Uterus (tissue), 4 donors: Measurements from ENCODE around the gene ADGRE3. TPM values are rescaled to one million over a fixed set of nuclear protein-coding genes. Genes with fewer than 3 reads are reported as not detected.
A peak's percentile ranks its signal among the peaks of the same experiment; 100 is the strongest.

ENCODE experiments used
- DNase-seq, 2 donors: peaks; one replicate each; pipeline ENCODE4 v3.0.0-alpha.2; 2019 to 2020
- H3K27ac ChIP-seq, 2 donors: fragments of 200-600 bp; sonication (generic); 1 replicate in 1 of 2; 2 replicates in 1 of 2; pipeline ENCODE4 v1.5.1; 2016 to 2018
- H3K27me3 ChIP-seq, 2 donors: fragments of 200-600 bp; sonication (generic); one replicate each; pipeline ENCODE4 v1.5.1; 2018 to 2019; ENCODE audit warnings: control low read depth in 1 of 2
- H3K36me3 ChIP-seq, 2 donors: fragments of 200-600 bp; sonication (generic); one replicate each; pipeline ENCODE4 v1.5.1; 2019; ENCODE audit warnings: control low read depth in 1 of 2
- H3K4me1 ChIP-seq, 2 donors: fragments of 200-600 bp; sonication (generic); one replicate each; pipeline ENCODE4 v1.5.1; 2018 to 2019; ENCODE audit warnings: control low read depth in 1 of 2
- H3K4me3 ChIP-seq, 2 donors: fragments of 200-600 bp; sonication (generic); 1 replicate in 1 of 2; 2 replicates in 1 of 2; pipeline ENCODE4 v1.5.1; 2018 to 2019; ENCODE audit warnings: mild to moderate bottlenecking in 1 of 2
- H3K9me3 ChIP-seq, 2 donors: fragments of 200-600 bp; sonication (generic); one replicate each; pipeline ENCODE4 v1.5.1; 2019; ENCODE audit warnings: control low read depth in 1 of 2
- CTCF ChIP-seq, 4 experiments: fragments of 200-600 bp in 2 of 4; fragments of 450-650 bp in 2 of 4; sonication (generic) in 2 of 4; IDR thresholded peaks; one replicate each; pipeline ENCODE4 v1.5.1; 2016 to 2019; ENCODE audit warnings: antibody characterized with exemption in 4 of 4, mild to moderate bottlenecking in 2 of 4, moderate library complexity in 1 of 4
- POLR2A ChIP-seq, 2 donors: fragments of 450-650 bp; IDR thresholded peaks; one replicate each; pipeline ENCODE4 v1.6.1; 2016; ENCODE audit warnings: antibody characterized with exemption in 2 of 2, mild to moderate bottlenecking in 1 of 2, moderate library complexity in 1 of 2
- intact Hi-C: fragments of 100-400 bp; cut with DNase I; formaldehyde crosslinking; loops from one replicate; pipeline ENCODE4 v1.15.1; 2023; ENCODE audit warnings: low total_unique reads
- small RNA-seq: library from RNA; depleted of rRNA; stranded (forward); fragments of <200 nt; gene quantifications from one replicate; pipeline ENCODE3, GENCODE V24; 2016
- total RNA-seq, 4 donors: library from RNA; depleted of rRNA in 3 of 4; stranded (reverse); fragments of >200 nt in 3 of 4; gene quantifications; one replicate each; pipeline versions ENCODE4 v1.1.0 to v1.2.4, GENCODE V29; 2014 to 2023
- donor health status: DM: yes; HTN: yes; CAD: no.

Gene ADGRE3
- total RNA-seq, 4 donors from 2014 or later: 0.14 TPM; not detected in 3

- H3K4me1 ChIP-seq: peaks cover 6 to 11% of the 10 kb centered on the region in 2 donors
- intact Hi-C loops: no loop called here
Observed at GRCh38 chr19:14571695-14572490, 102.8 kb downstream of the ADGRE3 start, which contains the start of gene NDUFB7. TSS of gene NDUFB7 (minus strand) at chr19:14572066. CDS start at chr19:14572000, 66 bp downstream.

GRCh38 chr19:14570864-14571527, 103.6 kb downstream of the ADGRE3 start:
- Histone ChIP-seq H3K4me1 (peaks cover 6 to 11% of the 10 kb centered on the region in 2 donors), H3K9me3 (no peaks in the 10 kb centered on the region), H3K36me3 (no peaks in the 10 kb centered on the region), H3K27me3 (no peaks in the 10 kb centered on the region), H3K4me3 (peak overlapping the region; percentile 72 to 92), H3K27ac (peak overlapping the region; percentile 63 to 73)
- intact Hi-C loops: no loop called here
- DNase-seq: peak in 1 of 2 donors; percentile 19
- TF ChIP-seq CTCF (IDR thresholded peaks at IDR 0.05) (no peak), POLR2A (IDR thresholded peaks at IDR 0.05) (no peak)

More at GRCh38 chr19:14571695-14572490, 102.8 kb downstream of the ADGRE3 start, which contains the start of gene NDUFB7:
- H3K27ac ChIP-seq: peak within 1 kb of the TSS; percentile 63 to 73
- peak within 1 kb of the TSS; percentile 72 to 92 for H3K4me3 ChIP-seq
- TF ChIP-seq POLR2A (IDR thresholded peaks at IDR 0.05) (peak in 1 of 2 donors; percentile 63), CTCF (IDR thresholded peaks at IDR 0.05) (peak; percentile 77 to 94 (median 86))
- H3K27me3 ChIP-seq: no peaks in the 10 kb centered on the region
- no peaks in the 10 kb centered on the region for H3K9me3 ChIP-seq
- DNase-seq: peak; percentile 88 to 89
- H3K36me3 ChIP-seq: no peaks in the 10 kb centered on the region

Small RNAs within 50 kb of the gene (small RNA-seq; reads per million reads assigned to genes)
- not detected for gene AC022149.2
- not detected for gene RN7SL842P

Other genes starting within 250 kb of the ADGRE3 start
- gene PKN1, start 241.5 kb downstream of the ADGRE3 start, total RNA-seq: 100 to 1,000 TPM in 1 of 4 donors, 10 to 100 TPM in 3; 56.2 to 129 (median 82.4) TPM
- gene PTGER1, start 199.5 kb downstream of the ADGRE3 start, total RNA-seq: 1 to 10 TPM in 1 of 4 donors, under 1 TPM in 1, not detected in 2; 0.30 to 1.2 TPM
- gene GIPC1, start 178.7 kb downstream of the ADGRE3 start, total RNA-seq: 10 to 100 TPM; 14.1 to 70.0 (median 36.3) TPM
- gene DNAJB1, start 156.4 kb downstream of the ADGRE3 start, total RNA-seq: 10 to 100 TPM; 10.2 to 66.9 (median 40.6) TPM
- 10 to 100 TPM in 3 of 4 donors, 1 to 10 TPM in 1; 4.6 to 68.2 (median 33.9) TPM for gene TECR, start 145.2 kb downstream of the ADGRE3 start, total RNA-seq
- gene NDUFB7, start 102.8 kb downstream of the ADGRE3 start, total RNA-seq: 100 to 1,000 TPM; 119 to 543 (median 221) TPM
- under 1 TPM in 1 of 4 donors, not detected in 3; 0.55 TPM for gene CLEC17A, start 91.8 kb downstream of the ADGRE3 start, total RNA-seq
- 10 to 100 TPM; 18.8 to 61.8 (median 44.3) TPM for gene ZNF333, start 15.2 kb upstream of the ADGRE3 start, total RNA-seq
- gene ADGRE2, start 103.7 kb upstream of the ADGRE3 start, total RNA-seq: 1 to 10 TPM in 1 of 4 donors, under 1 TPM in 3; 0.26 to 2.2 (median 0.65) TPM
- not detected for gene OR7A5, start 160.3 kb upstream of the ADGRE3 start, total RNA-seq
- gene OR7C1, start 160.3 kb upstream of the ADGRE3 start, total RNA-seq: not detected
- gene OR7A10, start 174.1 kb upstream of the ADGRE3 start, total RNA-seq: not detected
- not detected for gene OR7A17, start 211.3 kb upstream of the ADGRE3 start, total RNA-seq